AG09309 (cell line): ENCODE results near the gene BIRC5.
"Not testable (repeated sequence)": the region's sequence is repeated elsewhere in the genome, so short reads cannot be mapped to it uniquely, and the experiment has no call there.

Experiments used
- DNase-seq: peaks from one replicate; pipeline ENCODE4 v3.0.0-alpha.2; 2010; ENCODE audit warnings: low read depth
- H3K4me3 ChIP-seq: 2 replicates; pipeline ENCODE4 v1.5.1; 2011; ENCODE audit warnings: mild to moderate bottlenecking, low read depth, low read length, moderate library complexity; ENCODE audit not compliant: control insufficient read depth
- CTCF ChIP-seq: IDR thresholded peaks from 2 replicates; pipeline ENCODE4 v1.5.1; 2011; ENCODE audit warnings: mild to moderate bottlenecking, low read depth, low read length, inconsistent platforms; ENCODE audit not compliant: insufficient read depth, control insufficient read depth; ENCODE audit errors: missing control alignments

BIRC5 gene

GRCh38 chr17:78170692-78171590, 43.1 kb upstream of the BIRC5 start:
- no peak for DNase-seq
- H3K4me3 ChIP-seq = no peak overlapping the region
- no peak for TF ChIP-seq CTCF

DNA sequence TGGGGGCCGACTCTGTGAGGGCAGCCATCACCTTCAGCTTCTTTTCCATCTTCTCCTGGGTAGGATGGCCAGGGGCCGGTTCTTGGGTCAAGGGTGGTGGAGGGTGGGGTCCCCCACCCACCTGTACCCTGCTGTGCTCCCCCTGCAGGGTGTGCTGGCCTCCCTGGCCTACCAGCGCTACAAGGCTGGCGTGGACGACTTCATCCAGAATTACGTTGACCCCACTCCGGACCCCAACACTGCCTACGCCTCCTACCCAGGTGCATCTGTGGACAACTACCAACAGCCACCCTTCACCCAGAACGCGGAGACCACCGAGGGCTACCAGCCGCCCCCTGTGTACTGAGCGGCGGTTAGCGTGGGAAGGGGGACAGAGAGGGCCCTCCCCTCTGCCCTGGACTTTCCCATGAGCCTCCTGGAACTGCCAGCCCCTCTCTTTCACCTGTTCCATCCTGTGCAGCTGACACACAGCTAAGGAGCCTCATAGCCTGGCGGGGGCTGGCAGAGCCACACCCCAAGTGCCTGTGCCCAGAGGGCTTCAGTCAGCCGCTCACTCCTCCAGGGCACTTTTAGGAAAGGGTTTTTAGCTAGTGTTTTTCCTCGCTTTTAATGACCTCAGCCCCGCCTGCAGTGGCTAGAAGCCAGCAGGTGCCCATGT, 42.3 kb upstream of the BIRC5 start:
- not testable (repeated sequence) for H3K4me3 ChIP-seq, DNase-seq

GRCh38 chr17:78172249-78173051, 41.6 kb upstream of the BIRC5 start:
- no peak for TF ChIP-seq CTCF
- H3K4me3 ChIP-seq = no peak overlapping the region
- DNase-seq = no peak

- no peak overlapping the region for H3K4me3 ChIP-seq
- TF ChIP-seq CTCF = no peak
- DNase-seq = no peak
Observed at GRCh38 chr17:78173097-78173715, 40.8 kb upstream of the BIRC5 start.

- no peak overlapping the region for H3K4me3 ChIP-seq
- DNase-seq = no peak
- no peak for TF ChIP-seq CTCF
Observed at GRCh38 chr17:78174346-78174869, 39.6 kb upstream of the BIRC5 start.

- no peak for TF ChIP-seq CTCF
- no peak overlapping the region for H3K4me3 ChIP-seq
- no peak for DNase-seq
Observed at GRCh38 chr17:78174870-78175642, 39.0 kb upstream of the BIRC5 start.
